ENCODE measurements around the gene SUSD6. TPM values are rescaled to one million over a fixed set of nuclear protein-coding genes. Genes with fewer than 3 reads are reported as not detected.

The SUSD6 gene
- total RNA-seq, 1 donor from 2014 or later = 67.1 TPM

DNA sequence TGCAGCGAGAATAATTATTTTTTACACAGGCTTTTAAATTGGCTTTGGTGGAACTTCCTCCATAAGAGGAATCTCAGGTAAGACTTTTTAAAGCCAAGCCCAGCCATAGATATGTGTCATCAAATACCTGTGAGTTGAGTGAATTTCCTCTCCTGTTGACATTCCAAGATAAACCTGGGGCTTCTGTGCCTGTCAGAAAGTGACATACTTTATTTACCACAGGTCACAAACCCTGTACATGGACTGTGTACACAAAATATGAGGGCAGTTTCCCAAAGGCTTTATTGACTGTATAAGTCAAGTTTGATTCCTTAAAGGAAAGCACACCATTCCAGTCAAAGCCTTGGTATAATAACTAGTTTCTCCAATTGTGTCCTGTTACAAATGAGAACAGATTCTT is 129.7 kb downstream of the SUSD6 start:
- Mint-ChIP-seq H3K4me1 (no peaks in the 10 kb centered on the region), H3K4me3 (no peak overlapping the region), H3K27ac (no peak overlapping the region), H3K27me3 (peaks cover under 1% of the 10 kb centered on the region), H3K36me3 (ENCODE audit: low read depth) (no peaks in the 10 kb centered on the region), H3K9me3 (peaks cover 2% of the 10 kb centered on the region)
- ChIA-PET POLR2A (no interaction called here), CTCF (no interaction called here)
- TF ChIP-seq CTCF (IDR thresholded peaks at IDR 0.05) = no peak
- DNase-seq (no peak), ATAC-seq (ENCODE audit: low read depth) (no peak)
- intact Hi-C loops (cut with micrococcal nuclease) = no loop called here

DNA sequence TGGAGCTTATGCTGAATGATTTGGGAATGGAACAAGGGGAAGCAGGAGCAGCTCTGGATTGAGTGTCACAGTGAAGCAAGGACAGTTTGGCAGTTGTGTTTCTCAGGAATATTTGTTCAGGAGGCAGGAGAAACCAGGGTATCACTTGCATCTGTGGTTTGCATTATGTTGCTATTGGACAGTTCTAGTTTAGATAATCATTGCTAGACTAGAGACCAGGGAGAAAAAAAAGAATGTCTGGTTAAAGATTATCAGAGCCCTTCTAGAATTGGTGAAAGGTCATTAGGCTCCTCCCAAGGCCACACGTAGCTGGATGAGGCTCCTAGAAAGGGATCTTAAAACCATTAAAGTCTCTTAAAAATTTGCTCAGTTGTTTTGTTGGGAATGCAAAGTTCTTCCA is 138.6 kb downstream of the SUSD6 start:
- Mint-ChIP-seq H3K27ac (no peak overlapping the region), H3K36me3 (ENCODE audit: low read depth) (no peaks in the 10 kb centered on the region), H3K9me3 (no peaks in the 10 kb centered on the region), H3K4me1 (peaks cover 8% of the 10 kb centered on the region), H3K27me3 (no peaks in the 10 kb centered on the region), H3K4me3 (no peak overlapping the region)
- no peak for DNase-seq
- no peak for ATAC-seq (ENCODE audit: low read depth)
- intact Hi-C loops (cut with micrococcal nuclease) = no loop called here
- ChIA-PET POLR2A (interaction anchor here (0.6 to 2.4 kb wide), 2 partner anchors 13 to 17 kb away, joined by 4 to 10 read pairs; partner anchors contain the start of gene SRSF5), CTCF (no interaction called here)
- TF ChIP-seq CTCF (IDR thresholded peaks at IDR 0.05) = no peak

GRCh38 chr14:69750495-69750894 is 139.1 kb downstream of the SUSD6 start:
- H3K36me3 Mint-ChIP-seq (ENCODE audit: low read depth) = no peaks in the 10 kb centered on the region
- H3K9me3 Mint-ChIP-seq = no peaks in the 10 kb centered on the region
- intact Hi-C loops (cut with micrococcal nuclease) = no loop called here
- H3K27ac Mint-ChIP-seq = no peak overlapping the region
- TF ChIP-seq CTCF (IDR thresholded peaks at IDR 0.05) = no peak
- CTCF ChIA-PET = no interaction called here
- peaks cover 8% of the 10 kb centered on the region for H3K4me1 Mint-ChIP-seq
- ATAC-seq (ENCODE audit: low read depth) = no peak
- no peaks in the 10 kb centered on the region for H3K27me3 Mint-ChIP-seq
- no peak overlapping the region for H3K4me3 Mint-ChIP-seq
- POLR2A ChIA-PET = interaction anchor here (0.6 to 2.4 kb wide), 2 partner anchors 14 to 17 kb away, joined by 4 to 10 read pairs; partner anchors contain the start of gene SRSF5
- no peak for DNase-seq

- H3K36me3 Mint-ChIP-seq (ENCODE audit: low read depth) = no peaks in the 10 kb centered on the region
- H3K4me3 Mint-ChIP-seq = no peak overlapping the region
- DNase-seq = no peak
- peaks cover 8% of the 10 kb centered on the region for H3K4me1 Mint-ChIP-seq
- POLR2A ChIA-PET = interaction anchor here (3.1 kb wide), 1 partner anchor 14 kb away, joined by 14 read pairs; the partner anchor contains the start of gene SRSF5
- CTCF ChIA-PET = no interaction called here
- TF ChIP-seq CTCF (IDR thresholded peaks at IDR 0.05) = no peak
- no peaks in the 10 kb centered on the region for H3K9me3 Mint-ChIP-seq
- intact Hi-C loops (cut with micrococcal nuclease) = no loop called here
- no peaks in the 10 kb centered on the region for H3K27me3 Mint-ChIP-seq
- no peak overlapping the region for H3K27ac Mint-ChIP-seq
- no peak for ATAC-seq (ENCODE audit: low read depth)
Observed at GRCh38 chr14:69752773-69753172, 141.4 kb downstream of the SUSD6 start.

- Mint-ChIP-seq H3K9me3 (no peaks in the 10 kb centered on the region), H3K4me3 (no peak overlapping the region), H3K36me3 (ENCODE audit: low read depth) (no peaks in the 10 kb centered on the region), H3K27me3 (no peaks in the 10 kb centered on the region), H3K4me1 (peaks cover 8% of the 10 kb centered on the region), H3K27ac (no peak overlapping the region)
- ChIA-PET POLR2A (interaction anchor here (0.7 to 3.1 kb wide), 2 partner anchors 13 to 1967 kb away, joined by 3 to 14 read pairs; partner anchors contain the start of gene SRSF5), CTCF (no interaction called here)
- intact Hi-C loops (cut with micrococcal nuclease) = no loop called here
- no peak for DNase-seq
- TF ChIP-seq CTCF (IDR thresholded peaks at IDR 0.05) = no peak
- no peak for ATAC-seq (ENCODE audit: low read depth)
Observed at GRCh38 chr14:69753860-69754259, 142.5 kb downstream of the SUSD6 start.
